ENCODE results near the gene CCDC167.

DNA sequence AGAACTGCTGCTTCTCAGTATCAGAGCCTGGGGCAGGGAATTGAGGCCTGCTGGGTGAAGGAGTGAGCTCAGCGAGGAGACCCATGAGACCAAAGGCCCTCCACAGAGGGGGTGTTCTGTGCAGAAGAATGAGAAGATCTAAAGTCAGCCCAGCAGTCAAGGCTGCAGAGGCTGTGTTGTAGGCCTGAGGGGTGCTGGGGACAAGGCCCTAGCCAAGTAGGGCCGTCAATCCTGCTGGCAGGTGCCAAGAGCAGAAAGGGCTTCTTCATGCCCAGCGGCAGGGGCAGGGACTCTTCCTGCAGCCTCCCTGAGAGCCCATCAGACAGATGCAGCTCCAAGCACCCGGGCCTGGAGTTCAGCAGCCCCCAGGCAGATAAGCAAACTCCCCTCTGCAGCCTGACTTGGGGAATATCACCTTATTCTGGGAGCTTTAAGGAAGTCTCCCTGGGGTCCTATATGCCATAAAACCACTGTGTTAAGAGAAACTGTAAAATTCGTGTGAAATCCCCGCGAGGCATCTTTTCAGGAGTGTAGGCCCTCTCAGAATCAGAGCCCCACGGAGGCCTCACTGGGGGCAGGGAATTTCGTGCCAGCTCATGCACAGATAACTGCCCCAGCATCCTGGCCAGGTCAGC lies 9.0 kb downstream of the CCDC167 start:
- TF ChIP-seq, protein P1, sequence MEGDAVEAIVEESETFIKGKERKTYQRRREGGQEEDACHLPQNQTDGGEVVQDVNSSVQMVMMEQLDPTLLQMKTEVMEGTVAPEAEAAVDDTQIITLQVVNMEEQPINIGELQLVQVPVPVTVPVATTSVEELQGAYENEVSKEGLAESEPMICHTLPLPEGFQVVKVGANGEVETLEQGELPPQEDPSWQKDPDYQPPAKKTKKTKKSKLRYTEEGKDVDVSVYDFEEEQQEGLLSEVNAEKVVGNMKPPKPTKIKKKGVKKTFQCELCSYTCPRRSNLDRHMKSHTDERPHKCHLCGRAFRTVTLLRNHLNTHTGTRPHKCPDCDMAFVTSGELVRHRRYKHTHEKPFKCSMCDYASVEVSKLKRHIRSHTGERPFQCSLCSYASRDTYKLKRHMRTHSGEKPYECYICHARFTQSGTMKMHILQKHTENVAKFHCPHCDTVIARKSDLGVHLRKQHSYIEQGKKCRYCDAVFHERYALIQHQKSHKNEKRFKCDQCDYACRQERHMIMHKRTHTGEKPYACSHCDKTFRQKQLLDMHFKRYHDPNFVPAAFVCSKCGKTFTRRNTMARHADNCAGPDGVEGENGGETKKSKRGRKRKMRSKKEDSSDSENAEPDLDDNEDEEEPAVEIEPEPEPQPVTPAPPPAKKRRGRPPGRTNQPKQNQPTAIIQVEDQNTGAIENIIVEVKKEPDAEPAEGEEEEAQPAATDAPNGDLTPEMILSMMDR (IDR thresholded peaks at IDR 0.05 in 4 of 5, conservative IDR thresholded peaks at IDR 0.05 in 1 of 5), result no peak
- no peak for TF ChIP-seq POLR2A (IDR thresholded peaks at IDR 0.05)
